GM21717 (cell line): Measurements from ENCODE around the gene ZNF814.
"Not testable (repeated sequence)": the region's sequence is repeated elsewhere in the genome, so short reads cannot be mapped to it uniquely, and the experiment has no call there.

Experiments
- ATAC-seq: cut with Tn5 transposase; IDR thresholded peaks from one replicate; pipeline ENCODE4 v1.9.1; 2021; ENCODE audit warnings: mild to moderate bottlenecking, moderate library complexity; ENCODE audit not compliant: unreplicated experiment

The ZNF814 gene

GRCh38 chr19:57888560-57889231 lies at the start of gene ZNF814:
Gene ZNF814 (minus strand): TSS chr19:57889037. CDS start chr19:57888802, 235 bp downstream.
- ATAC-seq = no peak

- ATAC-seq = no peak
These were observed 46.9 kb upstream of the ZNF814 start for GRCh38 chr19:57935731-57936130.

- no peak for ATAC-seq
These were observed 46.2 kb upstream of the ZNF814 start, which contains the start of gene ZNF418 for GRCh38 chr19:57934820-57935665. Gene ZNF418 (minus strand): TSS chr19:57935402. CDS start chr19:57933822, 1,580 bp downstream.

- no peak for ATAC-seq
These were observed 38.8 kb upstream of the ZNF814 start for GRCh38 chr19:57927587-57927986.

- ATAC-seq = peak; percentile 96
These were observed 27.5 kb upstream of the ZNF814 start, which contains the start of gene ZNF417 for GRCh38 chr19:57916168-57916995. Gene ZNF417 (minus strand): TSS chr19:57916592. CDS start chr19:57916411, 181 bp downstream.

- ATAC-seq = no peak
These were observed 25.7 kb upstream of the ZNF814 start for GRCh38 chr19:57914531-57914930.

- ATAC-seq = no peak
These were observed 18.6 kb upstream of the ZNF814 start for GRCh38 chr19:57907394-57907793.

- no peak for ATAC-seq
These were observed 16.4 kb upstream of the ZNF814 start for GRCh38 chr19:57905258-57905657.

GRCh38 chr19:57903618-57904184 lies 14.9 kb upstream of the ZNF814 start:
- no peak for ATAC-seq

GRCh38 chr19:57900311-57900710 lies 11.5 kb upstream of the ZNF814 start:
- no peak for ATAC-seq

- not testable (repeated sequence) for ATAC-seq
These were observed 1.9 kb upstream of the ZNF814 start for GRCh38 chr19:57890706-57891105.

GRCh38 chr19:57888107-57888559 lies 704 bp downstream of the ZNF814 start:
- ATAC-seq = no peak

GRCh38 chr19:57887195-57887941 lies 1.5 kb downstream of the ZNF814 start:
- ATAC-seq = no peak

- no peak for ATAC-seq
These were observed 2.8 kb downstream of the ZNF814 start for GRCh38 chr19:57886046-57886445.

GRCh38 chr19:57873883-57874799 lies 14.7 kb downstream of the ZNF814 start:
- not testable (repeated sequence) for ATAC-seq

GRCh38 chr19:57872450-57872849 lies 16.4 kb downstream of the ZNF814 start:
- no peak for ATAC-seq

- no peak for ATAC-seq
These were observed 18.6 kb downstream of the ZNF814 start for GRCh38 chr19:57870225-57870624.

GRCh38 chr19:57869655-57870054 lies 19.2 kb downstream of the ZNF814 start:
- not testable (repeated sequence) for ATAC-seq
